ENCODE results near the gene GRIPAP1.
A peak's percentile ranks its signal among the peaks of the same experiment; 100 is the strongest.

GRIPAP1 gene

GRCh38 chrX:48958635-48959094 lies 43.4 kb downstream of the GRIPAP1 start:
- DNase-seq (ENCODE audit: low spot score), result peak; percentile 37

- DNase-seq (ENCODE audit: low spot score), result peak; percentile 90
Observed at GRCh38 chrX:48957827-48958634, 44.0 kb downstream of the GRIPAP1 start.

- DNase-seq (ENCODE audit: low spot score), result no peak
Observed at GRCh38 chrX:48957477-48957826, 44.6 kb downstream of the GRIPAP1 start, which contains the start of gene OTUD5. OTUD5 (minus strand) TSS chrX:48957607; CDS start chrX:48957570, 37 bp downstream.

GRCh38 chrX:48956728-48957414 lies 45.2 kb downstream of the GRIPAP1 start:
- DNase-seq (ENCODE audit: low spot score), result no peak

GRCh38 chrX:48948589-48948988 lies 53.5 kb downstream of the GRIPAP1 start:
- no peak for DNase-seq (ENCODE audit: low spot score)

- peak; percentile 11 for DNase-seq (ENCODE audit: low spot score)
Observed at GRCh38 chrX:48945517-48946348, 56.3 kb downstream of the GRIPAP1 start.

- no peak for DNase-seq (ENCODE audit: low spot score)
Observed at GRCh38 chrX:48942895-48943294, 59.2 kb downstream of the GRIPAP1 start.

- DNase-seq (ENCODE audit: low spot score), result no peak
Observed at GRCh38 chrX:48940404-48940955, 61.6 kb downstream of the GRIPAP1 start.

GRCh38 chrX:48939524-48940228 lies 62.4 kb downstream of the GRIPAP1 start:
- no peak for DNase-seq (ENCODE audit: low spot score)

GRCh38 chrX:48938721-48939425 lies 63.2 kb downstream of the GRIPAP1 start:
- no peak for DNase-seq (ENCODE audit: low spot score)

- DNase-seq (ENCODE audit: low spot score), result no peak
Observed at GRCh38 chrX:48937054-48937907, 64.8 kb downstream of the GRIPAP1 start.

- DNase-seq (ENCODE audit: low spot score), result no peak
Observed at GRCh38 chrX:48936429-48937053, 65.5 kb downstream of the GRIPAP1 start.

GRCh38 chrX:48935301-48935670 lies 66.8 kb downstream of the GRIPAP1 start:
- no peak for DNase-seq (ENCODE audit: low spot score)

GRCh38 chrX:48934581-48935300 lies 67.3 kb downstream of the GRIPAP1 start:
- DNase-seq (ENCODE audit: low spot score), result no peak

GRCh38 chrX:48933757-48934156 lies 68.3 kb downstream of the GRIPAP1 start:
- DNase-seq (ENCODE audit: low spot score), result no peak

- no peak for DNase-seq (ENCODE audit: low spot score)
Observed at GRCh38 chrX:48927736-48928382, 74.2 kb downstream of the GRIPAP1 start.

GRCh38 chrX:48927123-48927522 lies 74.9 kb downstream of the GRIPAP1 start:
- DNase-seq (ENCODE audit: low spot score), result no peak

GRCh38 chrX:48924270-48924669 lies 77.8 kb downstream of the GRIPAP1 start:
- DNase-seq (ENCODE audit: low spot score), result no peak

Measured in LoVo (cell line).